Measurements from ENCODE around the gene PKNOX2.
"Not testable (repeated sequence)": the region's sequence is repeated elsewhere in the genome, so short reads cannot be mapped to it uniquely, and the experiment has no call there.

Gene PKNOX2

GRCh38 chr11:125211191-125211947 is 46.8 kb downstream of the PKNOX2 start:
- no peak for DNase-seq

DNA sequence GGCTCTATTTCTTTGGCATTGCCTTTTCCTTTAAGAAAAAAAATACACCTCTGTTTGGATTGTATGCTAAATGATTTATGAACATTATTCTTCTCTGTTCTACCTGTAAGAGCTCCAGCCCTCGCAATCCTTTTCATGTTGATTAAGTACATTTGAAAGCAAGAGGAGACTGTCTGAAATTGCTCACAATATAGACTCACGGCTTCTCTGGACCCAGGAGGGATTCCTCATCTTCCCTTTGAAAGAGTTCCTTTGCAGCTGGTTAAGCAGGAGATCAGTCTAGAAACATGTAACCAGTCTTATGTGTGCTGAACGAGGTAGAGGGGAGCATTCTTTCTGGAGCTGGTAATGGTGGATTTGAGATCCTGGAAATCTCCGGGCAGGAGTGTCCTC is 47.4 kb downstream of the PKNOX2 start:
- no peak for DNase-seq

- no peak for DNase-seq
Measured at GRCh38 chr11:125214601-125215565, 50.3 kb downstream of the PKNOX2 start.

DNA sequence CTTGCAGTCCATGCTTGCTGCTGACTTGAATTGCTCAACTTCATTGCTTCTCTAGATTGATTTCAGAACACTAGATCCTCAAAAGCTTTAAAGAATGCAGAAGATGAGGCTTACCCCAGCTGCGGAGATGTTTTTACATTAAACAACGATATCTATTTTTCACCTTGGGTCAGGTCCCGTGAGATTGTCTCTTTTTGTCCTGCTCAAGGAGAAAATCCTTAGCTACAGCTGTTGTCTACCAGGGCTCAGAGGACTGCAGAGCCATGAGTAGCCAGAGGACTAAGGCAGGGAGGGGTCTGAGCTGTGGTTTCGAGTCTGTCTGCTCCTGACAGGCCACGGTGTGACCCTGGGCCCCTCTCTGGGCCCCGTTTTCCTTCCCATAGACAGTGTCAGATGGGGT is 51.4 kb downstream of the PKNOX2 start:
- DNase-seq, result no peak

GRCh38 chr11:125218336-125218735 is 53.8 kb downstream of the PKNOX2 start:
- DNase-seq, result no peak

DNA sequence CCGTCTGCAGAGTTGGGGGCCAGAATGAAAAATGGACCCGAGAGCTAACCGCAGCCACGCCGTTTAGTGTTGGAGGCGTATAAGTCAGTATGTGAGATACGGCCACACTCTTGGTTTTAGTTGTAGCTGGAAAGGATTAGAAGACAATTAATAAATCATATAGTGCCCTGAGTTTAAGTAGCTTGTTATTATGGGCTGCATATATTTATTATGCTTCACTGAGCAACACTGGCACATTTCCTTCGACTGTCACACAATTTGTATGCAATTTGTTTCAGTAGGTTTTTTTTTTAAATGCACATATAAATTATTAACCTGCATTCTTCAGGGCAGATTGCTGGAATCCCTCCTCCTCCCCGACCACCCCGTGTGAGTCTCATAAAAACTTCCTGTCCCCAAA is 56.9 kb downstream of the PKNOX2 start:
- no peak for DNase-seq

DNA sequence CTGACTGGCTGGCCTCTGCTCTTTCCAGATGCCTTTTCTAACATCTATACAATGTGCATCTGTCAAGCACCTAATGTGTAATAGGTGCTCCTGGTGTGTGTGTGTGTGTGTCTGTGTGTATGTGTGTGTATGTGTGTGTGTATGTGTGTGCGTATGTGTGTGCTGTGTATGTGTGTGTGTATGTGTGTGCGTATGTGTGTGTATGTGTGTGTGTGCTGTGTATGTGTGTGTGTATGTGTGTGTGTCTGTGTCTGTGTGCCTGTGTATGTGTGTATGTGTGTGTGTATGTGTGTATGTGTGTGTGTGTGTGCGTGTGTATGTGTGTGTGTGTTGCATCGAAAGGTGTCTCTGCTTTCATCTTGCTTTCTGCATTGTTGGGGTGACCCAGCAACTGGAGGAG is 57.9 kb downstream of the PKNOX2 start:
- no peak for DNase-seq

DNA sequence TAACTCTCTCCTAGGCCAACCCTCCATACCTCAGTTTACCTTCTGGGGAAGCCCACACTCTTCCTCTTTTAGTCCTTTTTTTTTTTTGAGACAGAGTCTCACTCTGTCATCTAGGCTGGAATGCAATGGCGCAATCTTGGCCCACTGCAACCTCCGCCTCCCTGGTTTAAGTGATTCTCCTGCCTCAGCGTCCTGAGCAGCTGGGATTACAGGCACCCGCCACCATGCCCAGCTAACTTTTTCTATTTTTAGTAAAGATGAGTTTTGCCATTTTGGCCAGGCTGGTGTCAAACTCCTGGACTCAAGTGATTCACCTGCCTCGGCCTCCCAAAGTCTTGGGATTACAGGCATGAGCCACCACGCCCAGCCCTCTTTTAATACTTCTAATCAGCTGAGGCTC is 58.6 kb downstream of the PKNOX2 start:
- DNase-seq, result not testable (repeated sequence)

GRCh38 chr11:125223901-125224361 is 59.4 kb downstream of the PKNOX2 start:
- DNase-seq, result no peak

GRCh38 chr11:125224391-125225021 is 60.0 kb downstream of the PKNOX2 start:
- peak; percentile 19 for DNase-seq

DNA sequence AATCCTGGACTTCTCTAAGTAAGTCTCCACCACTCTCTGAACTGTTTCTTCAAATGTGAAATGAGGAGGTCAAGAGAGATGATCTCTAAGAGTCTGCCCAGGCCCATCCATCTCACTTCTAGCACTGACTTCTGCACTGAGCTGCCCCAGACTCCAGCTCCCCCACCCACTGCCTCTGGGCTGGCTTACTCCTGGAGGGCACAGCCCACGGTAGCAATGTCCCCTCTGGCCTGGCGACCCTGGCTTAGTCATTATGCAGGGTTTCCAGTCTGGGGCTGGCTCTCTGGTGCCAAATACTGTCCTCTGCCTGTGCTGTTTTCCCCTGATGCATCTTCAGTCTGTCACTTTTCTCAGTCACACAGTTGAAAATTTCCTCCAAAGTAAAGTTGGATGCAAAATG is 60.9 kb downstream of the PKNOX2 start:
- DNase-seq, result no peak

DNA sequence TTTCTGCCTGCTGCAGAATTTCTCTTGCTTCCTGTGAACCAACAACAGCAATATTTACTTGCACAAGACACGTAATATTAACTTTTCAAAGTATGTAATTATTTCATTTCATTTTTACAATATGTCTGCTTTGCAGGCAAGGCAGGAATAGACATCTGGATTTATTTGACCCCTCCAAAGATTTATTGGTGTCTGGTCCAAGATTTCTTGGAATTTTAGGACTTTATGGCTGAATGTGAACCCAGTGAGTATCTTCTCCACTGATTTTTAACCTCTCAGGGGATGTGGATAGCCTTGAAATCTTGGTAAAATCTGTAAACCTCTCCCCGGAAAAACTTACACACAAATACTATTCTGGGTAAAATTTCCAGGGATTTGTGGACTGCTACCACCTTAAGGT is 61.5 kb downstream of the PKNOX2 start:
- no peak for DNase-seq

DNA sequence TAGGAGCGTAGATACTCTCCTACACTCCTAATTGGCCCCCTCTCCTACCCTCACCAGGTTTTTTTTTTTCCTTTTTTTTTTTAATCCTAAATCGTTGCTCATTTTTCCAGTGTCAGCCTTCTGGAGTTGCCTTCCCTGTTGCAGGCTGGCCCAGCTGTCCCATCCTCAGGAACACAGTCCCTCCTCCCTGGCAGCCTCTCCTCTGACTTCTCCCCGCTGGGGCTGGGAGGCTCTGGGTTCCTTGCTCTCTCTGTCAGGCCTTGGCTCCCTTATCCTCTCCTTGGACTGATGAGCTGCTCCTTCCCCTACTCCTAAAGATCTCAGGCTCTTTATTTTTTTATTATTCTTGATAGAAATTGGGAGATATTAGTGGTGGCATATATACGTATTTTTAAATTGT is 62.2 kb downstream of the PKNOX2 start:
- no peak for DNase-seq

- no peak for DNase-seq
Measured at GRCh38 chr11:125227151-125227550, 62.6 kb downstream of the PKNOX2 start.

GRCh38 chr11:125228445-125228844 is 63.9 kb downstream of the PKNOX2 start:
- no peak for DNase-seq

DNA sequence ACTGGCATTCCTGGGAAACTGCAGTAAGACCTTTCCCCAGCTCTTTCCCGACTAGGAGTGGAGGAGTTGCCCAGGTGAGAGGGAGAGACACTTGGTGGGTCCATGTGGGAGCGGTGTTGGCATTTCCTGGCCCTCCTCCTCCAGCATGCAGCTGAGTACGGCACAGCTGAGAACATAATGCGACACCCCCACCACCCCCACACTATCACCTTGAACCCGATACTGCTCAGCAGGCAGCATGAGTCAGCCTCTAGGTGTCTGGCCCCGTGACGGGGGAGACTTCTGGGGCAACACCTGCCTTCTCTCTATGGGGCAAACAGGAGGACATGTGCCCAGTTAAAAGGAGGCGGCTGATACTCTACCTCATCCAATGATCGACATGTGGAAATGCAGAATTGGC is 64.4 kb downstream of the PKNOX2 start:
- no peak for DNase-seq

DNA sequence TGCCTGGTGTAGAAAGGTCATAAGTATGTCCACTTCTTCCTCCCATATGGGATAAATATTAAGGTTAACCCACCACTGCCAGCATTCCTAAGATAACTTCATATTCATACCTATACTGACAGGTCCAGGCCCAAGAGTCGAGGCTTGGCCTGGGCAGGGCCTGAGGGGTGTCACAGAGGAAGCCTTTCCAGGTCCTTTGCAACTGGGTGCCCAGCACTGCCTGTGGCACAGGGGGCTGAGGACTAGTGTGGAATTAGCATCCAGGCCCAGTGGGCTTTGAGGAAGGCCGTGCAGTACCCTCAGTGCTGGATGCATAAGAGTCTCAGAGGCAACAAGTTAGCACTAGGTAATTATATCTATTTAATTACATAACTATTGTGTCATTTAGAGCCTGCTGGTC is 65.4 kb downstream of the PKNOX2 start:
- no peak for DNase-seq

GRCh38 chr11:125233116-125233515 is 68.6 kb downstream of the PKNOX2 start:
- DNase-seq, result no peak

DNA sequence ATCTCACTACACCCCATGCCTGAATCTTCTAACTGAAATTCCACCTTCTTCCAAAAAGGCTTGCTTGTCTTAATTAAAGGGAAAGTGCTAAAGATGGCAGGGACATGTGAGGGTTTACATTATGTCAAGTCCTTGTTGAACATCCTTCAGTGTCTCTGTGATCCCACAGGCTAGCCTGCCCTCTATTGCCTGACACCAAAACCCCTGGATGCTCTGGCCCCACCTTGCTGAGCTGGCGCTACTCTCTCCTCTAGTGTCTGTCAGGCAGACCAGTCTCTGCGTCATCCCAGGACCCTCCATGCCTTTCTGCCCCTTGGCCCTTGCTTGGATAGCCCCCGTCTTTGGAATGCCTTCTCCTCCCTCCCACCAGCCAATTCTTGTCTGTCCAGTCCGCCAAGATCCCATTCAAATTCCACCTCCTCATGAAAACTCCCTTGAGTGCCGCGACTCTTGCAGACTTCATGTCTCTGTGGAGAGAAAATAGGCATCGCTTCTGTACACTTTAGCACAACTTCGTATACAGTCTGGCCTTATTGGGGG is 69.3 kb downstream of the PKNOX2 start:
- no peak for DNase-seq

- DNase-seq, result no peak
Measured at GRCh38 chr11:125235071-125235471, 70.5 kb downstream of the PKNOX2 start.

DNA sequence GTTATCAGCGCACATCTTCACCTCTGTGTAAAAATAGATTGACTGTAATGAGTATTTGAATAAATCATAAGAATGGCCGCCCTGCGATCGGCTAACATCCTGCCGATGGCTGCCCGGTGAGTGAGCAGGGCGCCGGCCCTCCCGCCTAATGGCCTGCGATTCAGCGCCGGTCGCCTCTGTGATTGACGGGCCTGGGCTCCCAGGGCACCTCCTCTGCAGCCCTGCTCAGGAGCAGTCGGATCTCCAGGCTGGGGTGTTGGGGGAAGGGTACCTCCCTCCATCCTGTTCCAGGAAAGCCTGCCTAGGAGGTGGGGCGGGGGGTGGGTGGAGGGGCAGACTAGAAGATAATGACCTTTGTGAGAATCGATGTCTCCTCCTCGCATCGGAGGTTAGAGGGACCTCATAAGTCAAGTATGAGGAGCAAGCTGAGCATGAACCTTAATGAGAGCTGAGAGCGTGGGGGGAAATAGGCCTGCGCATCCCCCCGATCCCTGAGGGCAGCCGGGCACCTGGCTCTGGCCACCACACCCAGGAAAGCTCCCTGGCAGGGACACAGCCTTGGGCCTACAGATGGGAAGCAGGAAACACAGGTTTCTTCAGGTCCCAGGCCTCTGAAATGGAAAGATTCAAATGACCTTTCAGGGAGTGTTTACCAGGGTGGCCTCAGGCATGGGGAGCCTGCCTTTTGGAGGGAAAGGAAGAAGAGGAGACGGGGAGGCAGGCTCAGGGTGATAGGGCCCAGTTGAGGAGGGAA is 71.7 kb downstream of the PKNOX2 start:
- DNase-seq, result no peak
